Esophagus (tissue), 2 donors: ENCODE results near the gene RAB18. TPM values are rescaled to one million over a fixed set of nuclear protein-coding genes. Genes with fewer than 3 reads are reported as not detected.

Experiments
- H3K27ac ChIP-seq, 2 donors: one replicate each; pipeline ENCODE4 v1.5.1; 2013; ENCODE audit warnings: low read depth in 2 of 2, mild to moderate bottlenecking in 2 of 2, inconsistent platforms in 1 of 2, low read length in 1 of 2, moderate library complexity in 1 of 2
- H3K27me3 ChIP-seq, 2 donors: one replicate each; pipeline ENCODE4 v1.6.1; 2013; ENCODE audit warnings: low read length in 2 of 2, control low read depth in 1 of 2, mild to moderate bottlenecking in 1 of 2; ENCODE audit not compliant: insufficient read depth in 2 of 2, control insufficient read depth in 1 of 2
- H3K36me3 ChIP-seq, 2 donors: one replicate each; pipeline ENCODE4 v1.6.1; 2013; ENCODE audit warnings: low read length in 1 of 2; ENCODE audit not compliant: control insufficient read depth in 2 of 2, insufficient read depth in 2 of 2
- H3K4me1 ChIP-seq, 2 donors: one replicate each; pipeline ENCODE4 v1.6.1; 2013; ENCODE audit warnings: low read length in 1 of 2; ENCODE audit not compliant: control insufficient read depth in 2 of 2, insufficient read depth in 2 of 2
- H3K4me3 ChIP-seq, 2 donors: one replicate each; pipeline ENCODE4 v1.5.1; 2013; ENCODE audit warnings: low read length in 2 of 2, mild to moderate bottlenecking in 2 of 2, low read depth in 1 of 2, moderate library complexity in 1 of 2
- H3K9me3 ChIP-seq, 2 donors: one replicate each; pipeline ENCODE4 v1.6.1; 2013; ENCODE audit warnings: mild to moderate bottlenecking in 2 of 2, low read depth in 1 of 2, low read length in 1 of 2, moderate library complexity in 1 of 2; ENCODE audit not compliant: control insufficient read depth in 2 of 2, insufficient read depth in 1 of 2
- WGBS, 2 donors: extraction: QIAGEN DNeasy Blood & Tissue Kit; methylation state at CpG; one replicate each; pipeline ENCODE4 v1.1.7; 2013; 5-methylcytosine and 5-hydroxymethylcytosine counted together
- polyA plus RNA-seq, 2 donors: library from polyadenylated mRNA; stranded (reverse); fragments of 200-250 nt; gene quantifications; one replicate each; pipeline ENCODE4 v1.2.3, GENCODE V29; 2013
- donor health status: healthy with polysubstance abuse.
- donor health status: Bipolar disorder and iron deficiency.

The RAB18 gene
- polyA plus RNA-seq, 2 donors = 27.4 to 47.6 TPM

DNA sequence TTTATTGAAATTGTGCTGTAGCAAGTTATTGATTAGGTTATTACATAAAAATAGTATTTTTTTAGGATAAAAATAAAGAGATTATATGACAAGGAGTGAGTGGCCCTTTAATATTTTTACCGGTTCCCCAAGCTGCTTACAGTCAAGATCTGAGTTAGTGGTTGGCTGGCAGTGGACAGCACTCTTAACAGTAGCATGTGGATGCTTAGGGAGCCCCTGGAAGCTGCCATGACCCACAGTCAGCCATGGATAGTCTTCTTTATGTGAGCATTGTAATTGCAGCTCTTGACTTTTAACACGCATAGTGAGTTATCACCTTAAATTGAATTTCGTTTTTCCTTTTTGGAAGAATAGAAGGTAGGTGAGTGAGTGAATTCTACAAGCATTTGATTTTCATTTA is 22.1 kb downstream of the RAB18 start:
- 82 to 84% methylated on average over 3 of the region's 3 CpGs for WGBS, 2 donors
- H3K27ac ChIP-seq = no peak overlapping the region
- H3K9me3 ChIP-seq = no peaks in the 10 kb centered on the region
- no peaks in the 10 kb centered on the region for H3K4me1 ChIP-seq
- H3K4me3 ChIP-seq = no peak overlapping the region
- no peaks in the 10 kb centered on the region for H3K36me3 ChIP-seq
- no peaks in the 10 kb centered on the region for H3K27me3 ChIP-seq

DNA sequence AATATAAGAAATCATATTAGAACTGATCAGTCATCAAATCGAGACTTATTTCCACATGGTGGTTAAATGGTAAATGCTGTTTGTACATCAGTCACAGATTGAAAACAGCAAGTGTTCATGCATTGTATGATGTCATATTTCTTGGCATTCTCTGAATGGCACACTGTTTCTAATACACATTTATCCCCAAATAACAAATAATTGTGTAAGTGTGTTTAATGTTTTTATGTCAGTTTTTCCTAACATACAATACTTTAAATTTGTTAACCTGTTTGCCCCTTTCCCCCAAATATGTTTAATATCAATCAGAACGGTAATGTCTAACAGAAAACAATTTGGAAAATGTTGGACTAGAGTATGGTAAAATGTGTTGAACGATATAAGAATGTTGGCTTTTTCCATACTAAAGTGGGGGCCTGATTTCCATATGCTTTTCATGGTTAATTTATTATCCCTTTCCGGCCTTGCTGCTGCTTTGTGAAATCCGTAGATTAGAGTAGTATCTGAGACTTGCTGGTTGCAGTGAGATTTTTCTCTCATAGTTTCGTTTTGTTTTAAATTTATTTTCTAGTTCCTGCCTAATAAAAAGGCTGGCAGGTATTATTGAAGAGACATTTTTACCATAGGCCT is 23.7 kb downstream of the RAB18 start:
- Histone ChIP-seq H3K4me3 (no peak overlapping the region), H3K27me3 (no peaks in the 10 kb centered on the region), H3K4me1 (no peaks in the 10 kb centered on the region), H3K27ac (no peak overlapping the region), H3K9me3 (no peaks in the 10 kb centered on the region), H3K36me3 (no peaks in the 10 kb centered on the region)
- 84 to 86% methylated on average over 6 of the region's 6 CpGs for WGBS, 2 donors

DNA sequence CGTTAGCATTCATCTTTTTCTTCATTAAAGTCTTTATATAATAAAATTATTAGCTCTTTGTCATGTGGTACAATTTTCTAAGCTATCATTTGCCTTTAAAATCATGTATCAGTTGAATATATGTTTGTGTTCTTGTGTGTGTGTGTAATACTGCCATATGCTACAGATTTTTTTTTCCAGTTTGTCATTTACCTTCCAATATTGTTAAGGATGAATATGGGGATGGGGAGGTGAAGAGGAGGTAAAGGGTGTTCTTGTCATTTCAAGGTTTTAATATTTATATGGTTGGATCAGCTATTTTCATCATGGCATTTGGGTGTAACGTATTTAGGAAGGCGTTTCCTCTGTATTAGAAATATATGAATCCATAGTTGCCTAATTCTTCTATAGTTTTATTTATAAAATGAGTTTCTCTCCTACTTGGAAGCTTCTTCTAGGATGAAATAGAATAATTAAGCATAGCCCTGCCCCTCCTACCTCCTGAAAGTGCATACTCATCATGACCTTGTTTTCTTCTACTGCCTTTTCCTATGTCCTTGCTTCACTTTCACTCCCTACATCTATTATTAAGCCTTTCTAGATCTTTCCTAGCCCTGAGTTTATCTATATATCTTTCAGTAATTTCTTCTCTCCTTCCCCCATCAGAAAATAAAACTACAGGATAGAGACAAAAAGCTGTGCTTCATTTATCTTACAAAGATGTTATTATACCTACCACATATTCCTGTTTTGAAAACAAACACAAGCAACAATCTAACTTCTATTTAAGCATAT is 25.1 kb downstream of the RAB18 start:
- Histone ChIP-seq H3K9me3 (no peaks in the 10 kb centered on the region), H3K4me3 (no peak overlapping the region), H3K27ac (no peak overlapping the region), H3K27me3 (no peaks in the 10 kb centered on the region), H3K4me1 (no peaks in the 10 kb centered on the region), H3K36me3 (peaks cover 0 to 2% of the 10 kb centered on the region in 2 donors)
- 93 to 96% methylated on average over 3 of the region's 3 CpGs for WGBS, 2 donors

DNA sequence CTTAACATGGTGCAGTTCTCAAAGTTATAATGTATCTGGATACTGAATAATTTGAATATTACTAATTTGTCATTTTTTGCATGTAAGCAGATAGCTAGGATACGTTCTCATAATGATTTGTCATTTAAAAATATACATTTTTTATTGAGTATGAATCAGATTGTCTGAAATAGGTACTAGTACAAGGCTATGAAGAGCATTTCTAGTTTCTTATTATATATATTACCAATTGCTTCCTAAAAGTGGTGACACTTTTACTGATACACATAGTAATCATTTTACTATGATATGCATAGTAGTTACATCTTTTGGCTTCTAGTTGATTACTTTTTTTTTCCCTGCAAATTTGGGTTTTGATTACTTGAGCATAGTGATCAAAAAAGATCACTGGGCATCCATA is 26.4 kb downstream of the RAB18 start:
- no peaks in the 10 kb centered on the region for H3K27me3 ChIP-seq
- H3K4me1 ChIP-seq = no peaks in the 10 kb centered on the region
- H3K36me3 ChIP-seq = peaks cover 0 to 3% of the 10 kb centered on the region in 2 donors
- H3K9me3 ChIP-seq = no peaks in the 10 kb centered on the region
- no peak overlapping the region for H3K4me3 ChIP-seq
- H3K27ac ChIP-seq = no peak overlapping the region
- 75 to 91% methylated on average over 1 of the region's 1 CpG for WGBS, 2 donors

DNA sequence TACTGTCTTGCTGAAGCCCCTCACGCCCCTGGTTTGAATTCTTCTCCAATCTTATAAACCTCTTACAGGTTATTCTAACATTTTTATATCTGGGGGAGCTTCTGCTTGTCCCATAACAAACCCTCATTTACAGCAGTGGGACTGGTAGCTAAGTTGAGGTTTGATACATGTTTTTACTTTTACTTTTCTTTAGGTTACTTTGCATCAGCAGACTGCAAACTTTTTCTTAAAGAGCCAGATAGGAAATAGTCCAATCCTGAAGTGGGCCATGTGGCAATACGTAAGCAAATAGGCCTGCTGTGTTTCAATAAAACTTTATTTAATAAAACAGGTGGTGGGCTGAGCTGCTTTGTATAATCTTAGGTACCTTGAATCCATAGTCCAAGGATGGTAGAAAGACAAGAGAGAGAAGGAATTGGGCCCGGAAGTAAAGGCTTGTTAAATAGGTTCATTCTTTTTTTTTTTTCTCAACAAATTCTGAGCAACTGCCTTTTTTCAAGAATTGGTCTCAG is 27.3 kb downstream of the RAB18 start:
- Histone ChIP-seq H3K4me3 (no peak overlapping the region), H3K27me3 (no peaks in the 10 kb centered on the region)
- 95 to 98% methylated on average over 3 of the region's 3 CpGs for WGBS, 2 donors

DNA sequence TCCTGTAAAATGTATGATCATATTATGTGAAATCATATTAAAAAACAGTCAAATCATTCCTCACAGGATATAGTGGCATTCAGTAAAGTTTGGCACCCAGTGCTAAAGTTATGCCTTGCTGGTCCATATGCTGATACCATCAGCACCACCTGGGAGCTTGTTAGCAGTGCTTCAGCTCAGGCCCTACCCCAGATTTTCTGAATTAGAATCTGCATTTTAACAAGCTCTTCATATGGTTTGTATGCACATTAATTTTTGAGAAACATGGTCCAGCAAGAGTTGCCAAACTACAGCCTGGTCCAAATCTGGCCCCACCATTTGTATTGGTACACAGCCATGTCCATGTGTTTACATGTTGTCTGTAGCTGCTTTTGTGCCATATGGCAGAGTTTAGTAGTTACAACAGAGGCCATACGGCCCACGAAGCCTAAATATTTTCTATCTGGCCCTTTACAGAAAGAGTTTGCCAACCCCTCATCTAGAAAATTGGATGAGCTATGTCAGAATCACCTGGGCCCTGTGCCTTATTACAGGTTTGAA is 30.1 kb downstream of the RAB18 start:
- H3K27ac ChIP-seq = no peak overlapping the region
- no peak overlapping the region for H3K4me3 ChIP-seq
- H3K9me3 ChIP-seq = no peaks in the 10 kb centered on the region
- H3K4me1 ChIP-seq = no peaks in the 10 kb centered on the region
- 87 to 97% methylated on average over 2 of the region's 2 CpGs for WGBS, 2 donors
- peaks cover 3 to 7% of the 10 kb centered on the region in 2 donors for H3K36me3 ChIP-seq
- no peaks in the 10 kb centered on the region for H3K27me3 ChIP-seq

More for the DNA sequence above, 27.3 kb downstream of the RAB18 start:
- Histone ChIP-seq H3K27ac (no peak overlapping the region), H3K9me3 (no peaks in the 10 kb centered on the region), H3K4me1 (no peaks in the 10 kb centered on the region), H3K36me3 (peaks cover 3 to 7% of the 10 kb centered on the region in 2 donors)

DNA sequence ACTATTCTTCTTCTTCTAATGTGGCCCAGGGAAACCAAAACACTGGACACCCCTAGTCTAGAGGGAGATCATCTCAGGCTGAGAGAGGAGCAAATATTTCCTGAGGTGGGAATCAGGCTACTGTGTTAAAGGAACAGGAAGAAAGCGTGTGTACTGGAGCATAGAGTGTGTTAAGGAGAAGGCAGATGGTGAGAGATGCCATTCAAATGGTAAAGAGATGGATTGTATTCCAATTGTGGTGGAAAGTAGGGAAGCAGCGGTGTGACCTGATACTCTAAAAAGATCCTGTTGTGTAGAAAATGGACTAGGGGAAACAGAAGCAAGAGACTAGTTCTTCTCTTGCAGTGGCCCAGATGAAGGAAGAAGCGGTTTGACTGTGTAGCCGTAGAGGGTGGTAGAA is 31.2 kb downstream of the RAB18 start:
- H3K27me3 ChIP-seq = no peaks in the 10 kb centered on the region
- no peaks in the 10 kb centered on the region for H3K9me3 ChIP-seq
- WGBS, 2 donors = 98 to 99% methylated on average over 4 of the region's 4 CpGs
- H3K36me3 ChIP-seq = peaks cover 3 to 7% of the 10 kb centered on the region in 2 donors
- no peak overlapping the region for H3K27ac ChIP-seq
- no peaks in the 10 kb centered on the region for H3K4me1 ChIP-seq
- no peak overlapping the region for H3K4me3 ChIP-seq

DNA sequence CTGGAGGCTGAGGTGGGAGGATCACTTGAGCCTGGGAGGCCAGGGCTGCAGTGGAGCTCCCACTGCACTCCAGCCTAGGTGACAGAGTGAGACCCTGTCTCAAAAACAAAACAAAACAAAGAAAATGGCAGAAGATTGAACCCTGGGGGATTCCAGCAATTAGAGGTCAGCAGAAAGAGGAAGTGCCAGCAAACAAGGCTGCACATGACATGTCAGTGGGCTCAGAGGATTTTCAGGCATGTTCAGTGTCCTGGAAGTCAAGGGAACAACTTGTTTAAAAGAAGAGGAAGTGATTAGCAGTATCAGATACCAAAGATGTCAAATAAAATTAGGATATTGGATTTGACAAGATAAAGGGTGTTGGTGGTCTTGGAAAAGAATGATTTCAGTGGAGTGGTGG is 32.3 kb downstream of the RAB18 start:
- Histone ChIP-seq H3K27me3 (no peaks in the 10 kb centered on the region), H3K4me1 (no peaks in the 10 kb centered on the region), H3K27ac (no peak overlapping the region), H3K4me3 (no peak overlapping the region), H3K36me3 (peaks cover 3 to 7% of the 10 kb centered on the region in 2 donors), H3K9me3 (no peaks in the 10 kb centered on the region)

DNA sequence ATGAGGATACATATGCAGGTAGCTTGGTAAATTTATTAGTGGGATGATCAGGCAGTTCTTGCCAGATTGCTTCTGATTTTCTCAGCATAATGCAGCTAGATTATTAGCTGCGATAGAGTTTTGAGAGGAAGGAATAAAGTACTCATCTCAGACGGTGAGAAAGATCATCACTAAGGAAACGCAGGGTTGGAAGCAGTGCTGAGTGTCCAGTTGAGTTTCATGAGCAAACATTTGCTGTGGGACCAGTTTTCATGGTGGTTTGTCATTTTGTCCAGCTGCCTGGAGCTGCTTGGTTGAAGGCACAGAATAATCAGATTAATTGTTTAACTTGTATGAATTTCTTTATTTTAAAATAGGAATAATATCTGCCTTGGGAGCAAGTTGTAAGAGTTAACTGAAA is 33.1 kb downstream of the RAB18 start:
- 69 to 80% methylated on average over 3 of the region's 3 CpGs for WGBS, 2 donors
- peaks cover 3 to 7% of the 10 kb centered on the region in 2 donors for H3K36me3 ChIP-seq

More for the DNA sequence above, 33.1 kb downstream of the RAB18 start:
- Histone ChIP-seq H3K4me3 (no peak overlapping the region), H3K4me1 (no peaks in the 10 kb centered on the region), H3K9me3 (no peaks in the 10 kb centered on the region), H3K27me3 (no peaks in the 10 kb centered on the region), H3K27ac (no peak overlapping the region)
